Gastrocnemius medialis (tissue), 4 donors: Measurements from ENCODE around the gene OVCH2.

ENCODE experiments used
- POLR2A ChIP-seq, 2 donors: fragments of 450-650 bp; IDR thresholded peaks; one replicate each; pipeline ENCODE4 v1.6.1; 2017; ENCODE audit warnings: antibody characterized with exemption in 2 of 2, mild to moderate bottlenecking in 2 of 2, moderate library complexity in 2 of 2
- TF ChIP-seq, protein P1 (sequence below), 5 experiments: fragments of 450-650 bp in 3 of 5; fragments of 200-600 bp in 2 of 5; sonication (generic) in 2 of 5; IDR thresholded peaks in 4 of 5; conservative IDR thresholded peaks in 1 of 5; 1 replicate in 4 of 5; 2 replicates in 1 of 5; pipeline ENCODE4 v1.5.1; 2016 to 2019; ENCODE audit warnings: antibody characterized with exemption in 5 of 5, mild to moderate bottlenecking in 3 of 5, moderate library complexity in 3 of 5

DNA sequence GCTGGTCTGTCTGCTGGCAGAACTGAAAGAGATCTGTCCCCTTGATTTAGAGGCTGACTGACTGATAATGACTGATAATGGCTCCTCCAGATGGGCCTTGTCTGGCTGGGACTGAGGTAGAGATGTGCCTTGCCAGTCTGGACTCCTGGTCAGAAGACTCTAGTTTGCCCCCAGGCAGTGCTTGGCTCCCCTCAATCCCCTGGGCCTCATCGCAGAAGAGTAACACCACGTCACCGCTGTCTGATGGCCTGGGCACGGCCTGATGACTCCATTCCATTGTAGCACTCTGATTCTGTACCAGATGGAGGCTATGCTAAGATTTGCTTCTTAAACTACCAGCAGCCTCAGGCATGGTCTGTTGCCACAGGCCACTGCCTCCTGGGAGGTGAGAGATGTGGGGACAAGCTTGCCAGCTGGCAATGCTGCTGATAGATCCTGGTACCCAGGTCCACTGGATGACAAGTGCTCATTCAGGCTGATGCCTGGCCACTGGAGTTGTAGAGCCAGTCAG lies 52.0 kb downstream of the OVCH2 start:
- TF ChIP-seq, protein P1, sequence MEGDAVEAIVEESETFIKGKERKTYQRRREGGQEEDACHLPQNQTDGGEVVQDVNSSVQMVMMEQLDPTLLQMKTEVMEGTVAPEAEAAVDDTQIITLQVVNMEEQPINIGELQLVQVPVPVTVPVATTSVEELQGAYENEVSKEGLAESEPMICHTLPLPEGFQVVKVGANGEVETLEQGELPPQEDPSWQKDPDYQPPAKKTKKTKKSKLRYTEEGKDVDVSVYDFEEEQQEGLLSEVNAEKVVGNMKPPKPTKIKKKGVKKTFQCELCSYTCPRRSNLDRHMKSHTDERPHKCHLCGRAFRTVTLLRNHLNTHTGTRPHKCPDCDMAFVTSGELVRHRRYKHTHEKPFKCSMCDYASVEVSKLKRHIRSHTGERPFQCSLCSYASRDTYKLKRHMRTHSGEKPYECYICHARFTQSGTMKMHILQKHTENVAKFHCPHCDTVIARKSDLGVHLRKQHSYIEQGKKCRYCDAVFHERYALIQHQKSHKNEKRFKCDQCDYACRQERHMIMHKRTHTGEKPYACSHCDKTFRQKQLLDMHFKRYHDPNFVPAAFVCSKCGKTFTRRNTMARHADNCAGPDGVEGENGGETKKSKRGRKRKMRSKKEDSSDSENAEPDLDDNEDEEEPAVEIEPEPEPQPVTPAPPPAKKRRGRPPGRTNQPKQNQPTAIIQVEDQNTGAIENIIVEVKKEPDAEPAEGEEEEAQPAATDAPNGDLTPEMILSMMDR (IDR thresholded peaks at IDR 0.05 in 4 of 5, conservative IDR thresholded peaks at IDR 0.05 in 1 of 5) = no peak
- no peak for TF ChIP-seq POLR2A (IDR thresholded peaks at IDR 0.05)
